ENCODE results near the gene SPOCK3.

Gene SPOCK3

DNA sequence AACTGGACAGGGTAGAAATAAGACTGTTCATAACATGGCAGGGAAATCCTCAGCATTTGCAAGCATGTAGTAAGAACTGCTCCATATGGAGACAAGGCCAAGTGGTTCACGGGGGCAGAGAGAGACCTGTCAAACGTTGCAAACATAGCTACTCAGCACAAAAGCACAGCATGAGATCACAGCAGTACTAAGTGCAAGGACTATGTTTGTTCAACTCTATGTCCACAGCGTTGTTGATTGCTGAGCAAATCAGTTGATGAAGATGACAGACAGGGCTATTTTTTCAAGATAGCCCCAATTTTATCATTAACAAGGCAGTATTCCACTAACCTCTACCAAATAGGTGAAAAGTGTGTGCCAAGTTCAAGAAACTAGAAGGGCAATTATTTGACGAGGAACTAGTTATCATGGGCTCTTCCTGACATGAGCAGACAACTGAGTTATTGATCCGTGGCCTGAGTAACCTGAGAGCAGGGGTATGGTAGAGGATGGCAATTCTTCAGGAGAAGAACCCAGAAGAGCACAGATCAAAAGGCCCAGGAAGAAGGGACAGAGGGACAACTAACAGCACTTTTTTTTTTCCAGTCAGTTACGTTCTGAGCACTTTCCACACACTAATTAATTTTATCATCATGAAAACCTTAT, 57.4 kb downstream of the SPOCK3 start:
- Histone ChIP-seq H3K27ac (ENCODE audit: low read length) (no peak overlapping the region), H3K4me1 (ENCODE audit: control insufficient read depth, insufficient read depth, low read length) (no peaks in the 10 kb centered on the region), H3K27me3 (ENCODE audit: control insufficient read depth, insufficient read depth, low read length) (no peaks in the 10 kb centered on the region), H3K36me3 (ENCODE audit: control insufficient read depth, insufficient read depth, low read length) (no peaks in the 10 kb centered on the region), H3K9me3 (ENCODE audit: control insufficient read depth, insufficient read depth, low read length) (no peaks in the 10 kb centered on the region), H3K4me3 (ENCODE audit: low read length) (no peak overlapping the region)
- DNase-seq (ENCODE audit: low read depth, low spot score), result no peak
- WGBS (ENCODE audit: insufficient coverage, insufficient read length), result no CpG with 5 or more reads among the region's 6 CpGs

DNA sequence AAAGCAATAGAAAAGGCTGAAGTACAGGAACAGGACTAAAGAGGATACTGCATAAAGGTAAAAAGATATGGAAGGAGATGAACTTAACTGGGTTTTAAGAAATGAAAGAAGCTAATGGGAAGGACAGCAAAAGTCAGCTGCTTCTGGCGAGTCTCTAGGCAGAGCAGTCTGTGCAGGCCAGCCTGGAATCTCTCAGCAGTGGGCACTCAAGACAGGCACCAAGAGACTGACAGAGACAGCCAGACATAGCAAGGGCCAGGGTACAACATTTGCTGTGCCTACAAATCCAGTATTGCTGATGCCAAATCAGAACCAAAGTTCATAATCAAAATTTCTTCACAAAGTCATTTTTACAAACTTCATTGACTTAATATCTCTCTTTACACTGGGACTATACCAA, 62.4 kb downstream of the SPOCK3 start:
- Histone ChIP-seq H3K4me3 (ENCODE audit: low read length) (no peak overlapping the region), H3K36me3 (ENCODE audit: control insufficient read depth, insufficient read depth, low read length) (no peaks in the 10 kb centered on the region), H3K27ac (ENCODE audit: low read length) (no peak overlapping the region), H3K27me3 (ENCODE audit: control insufficient read depth, insufficient read depth, low read length) (no peaks in the 10 kb centered on the region), H3K4me1 (ENCODE audit: control insufficient read depth, insufficient read depth, low read length) (0 out of 2 replicates have a peak, but pooled peaks cover 1% of the 10 kb centered on the region), H3K9me3 (ENCODE audit: control insufficient read depth, insufficient read depth, low read length) (no peaks in the 10 kb centered on the region)
- no peak for DNase-seq (ENCODE audit: low read depth, low spot score)
- no CpG with 5 or more reads among the region's 1 CpG for WGBS (ENCODE audit: insufficient coverage, insufficient read length)

- 0 out of 2 replicates have a peak, but pooled peaks cover 1% of the 10 kb centered on the region for H3K4me1 ChIP-seq (ENCODE audit: control insufficient read depth, insufficient read depth, low read length)
- H3K4me3 ChIP-seq (ENCODE audit: low read length), result no peak overlapping the region
- DNase-seq (ENCODE audit: low read depth, low spot score), result no peak
- no CpG with 5 or more reads among the region's 2 CpGs for WGBS (ENCODE audit: insufficient coverage, insufficient read length)
- H3K27ac ChIP-seq (ENCODE audit: low read length), result no peak overlapping the region
- H3K36me3 ChIP-seq (ENCODE audit: control insufficient read depth, insufficient read depth, low read length), result no peaks in the 10 kb centered on the region
- no peaks in the 10 kb centered on the region for H3K27me3 ChIP-seq (ENCODE audit: control insufficient read depth, insufficient read depth, low read length)
- H3K9me3 ChIP-seq (ENCODE audit: control insufficient read depth, insufficient read depth, low read length), result no peaks in the 10 kb centered on the region
These were observed 65.7 kb downstream of the SPOCK3 start for GRCh38 chr4:167168611-167169010.

- Histone ChIP-seq H3K4me1 (ENCODE audit: control insufficient read depth, insufficient read depth, low read length) (no peaks in the 10 kb centered on the region), H3K4me3 (ENCODE audit: low read length) (no peak overlapping the region), H3K27me3 (ENCODE audit: control insufficient read depth, insufficient read depth, low read length) (no peaks in the 10 kb centered on the region), H3K27ac (ENCODE audit: low read length) (no peak overlapping the region), H3K9me3 (ENCODE audit: control insufficient read depth, insufficient read depth, low read length) (no peaks in the 10 kb centered on the region), H3K36me3 (ENCODE audit: control insufficient read depth, insufficient read depth, low read length) (no peaks in the 10 kb centered on the region)
- no peak for DNase-seq (ENCODE audit: low read depth, low spot score)
- 100% methylated on average over 1 of the region's 4 CpGs for WGBS (ENCODE audit: insufficient coverage, insufficient read length)
These were observed 83.7 kb downstream of the SPOCK3 start for GRCh38 chr4:167150587-167150986.

GRCh38 chr4:167144605-167145004, 89.7 kb downstream of the SPOCK3 start:
- no peak overlapping the region for H3K4me3 ChIP-seq (ENCODE audit: low read length)
- WGBS (ENCODE audit: insufficient coverage, insufficient read length), result no CpG with 5 or more reads among the region's 1 CpG
- H3K4me1 ChIP-seq (ENCODE audit: control insufficient read depth, insufficient read depth, low read length), result no peaks in the 10 kb centered on the region
- no peaks in the 10 kb centered on the region for H3K9me3 ChIP-seq (ENCODE audit: control insufficient read depth, insufficient read depth, low read length)
- DNase-seq (ENCODE audit: low read depth, low spot score), result no peak
- no peaks in the 10 kb centered on the region for H3K27me3 ChIP-seq (ENCODE audit: control insufficient read depth, insufficient read depth, low read length)
- H3K27ac ChIP-seq (ENCODE audit: low read length), result no peak overlapping the region
- no peaks in the 10 kb centered on the region for H3K36me3 ChIP-seq (ENCODE audit: control insufficient read depth, insufficient read depth, low read length)

GRCh38 chr4:167143018-167143417, 91.3 kb downstream of the SPOCK3 start:
- Histone ChIP-seq H3K4me1 (ENCODE audit: control insufficient read depth, insufficient read depth, low read length) (no peaks in the 10 kb centered on the region), H3K36me3 (ENCODE audit: control insufficient read depth, insufficient read depth, low read length) (no peaks in the 10 kb centered on the region), H3K27ac (ENCODE audit: low read length) (no peak overlapping the region), H3K4me3 (ENCODE audit: low read length) (no peak overlapping the region), H3K27me3 (ENCODE audit: control insufficient read depth, insufficient read depth, low read length) (no peaks in the 10 kb centered on the region), H3K9me3 (ENCODE audit: control insufficient read depth, insufficient read depth, low read length) (no peaks in the 10 kb centered on the region)
- no CpG with 5 or more reads among the region's 2 CpGs for WGBS (ENCODE audit: insufficient coverage, insufficient read length)
- DNase-seq (ENCODE audit: low read depth, low spot score), result no peak

- DNase-seq (ENCODE audit: low read depth, low spot score), result no peak
- no peaks in the 10 kb centered on the region for H3K4me1 ChIP-seq (ENCODE audit: control insufficient read depth, insufficient read depth, low read length)
- H3K27me3 ChIP-seq (ENCODE audit: control insufficient read depth, insufficient read depth, low read length), result no peaks in the 10 kb centered on the region
- no peak overlapping the region for H3K27ac ChIP-seq (ENCODE audit: low read length)
- H3K9me3 ChIP-seq (ENCODE audit: control insufficient read depth, insufficient read depth, low read length), result no peaks in the 10 kb centered on the region
- WGBS (ENCODE audit: insufficient coverage, insufficient read length), result no CpG with 5 or more reads among the region's 2 CpGs
- H3K36me3 ChIP-seq (ENCODE audit: control insufficient read depth, insufficient read depth, low read length), result no peaks in the 10 kb centered on the region
- no peak overlapping the region for H3K4me3 ChIP-seq (ENCODE audit: low read length)
These were observed 98.0 kb downstream of the SPOCK3 start for GRCh38 chr4:167136270-167136669.

DNA sequence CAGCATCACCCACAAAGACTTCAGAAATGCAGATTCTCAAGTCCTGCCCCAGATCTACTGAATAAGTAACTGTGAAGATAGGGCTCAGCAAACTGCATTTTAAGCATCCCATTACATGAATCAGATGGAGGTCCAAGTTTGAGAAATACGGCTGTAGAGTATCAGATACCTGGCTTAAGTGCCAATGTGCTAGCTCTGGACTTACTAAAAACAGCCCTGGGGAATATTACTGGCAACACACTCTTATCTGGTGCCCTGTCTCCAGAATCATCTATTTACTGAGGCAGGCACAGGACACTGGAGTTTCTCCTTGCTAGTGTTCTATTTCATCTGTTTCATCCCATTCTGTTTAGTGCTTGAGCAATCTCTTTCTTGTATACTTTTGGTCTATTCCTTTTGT, 105.1 kb downstream of the SPOCK3 start:
- no peak for DNase-seq (ENCODE audit: low read depth, low spot score)
- Histone ChIP-seq H3K27ac (ENCODE audit: low read length) (no peak overlapping the region), H3K36me3 (ENCODE audit: control insufficient read depth, insufficient read depth, low read length) (no peaks in the 10 kb centered on the region), H3K27me3 (ENCODE audit: control insufficient read depth, insufficient read depth, low read length) (no peaks in the 10 kb centered on the region), H3K4me1 (ENCODE audit: control insufficient read depth, insufficient read depth, low read length) (no peaks in the 10 kb centered on the region), H3K4me3 (ENCODE audit: low read length) (no peak overlapping the region), H3K9me3 (ENCODE audit: control insufficient read depth, insufficient read depth, low read length) (no peaks in the 10 kb centered on the region)
- WGBS (ENCODE audit: insufficient coverage, insufficient read length), result no CpG with 5 or more reads among the region's 1 CpG

DNA sequence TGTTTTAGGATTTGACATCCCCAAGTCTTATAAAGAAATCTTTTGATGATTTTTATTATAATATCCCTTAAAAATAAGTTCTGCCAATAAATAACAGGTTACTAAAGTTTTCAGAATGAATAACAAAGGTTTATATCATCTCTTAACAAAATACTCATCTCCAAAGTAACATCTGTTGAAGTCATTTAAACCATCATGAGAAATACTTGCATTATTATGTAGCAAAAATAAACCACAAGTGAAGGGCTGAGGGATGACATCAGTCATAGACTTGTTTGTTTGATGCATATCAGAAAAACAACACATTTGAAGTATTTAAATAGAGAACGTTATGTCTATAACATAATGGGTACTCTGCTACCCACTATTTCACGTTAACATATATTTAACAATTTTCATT, 114.9 kb downstream of the SPOCK3 start:
- Histone ChIP-seq H3K27ac (ENCODE audit: low read length) (no peak overlapping the region), H3K9me3 (ENCODE audit: control insufficient read depth, insufficient read depth, low read length) (no peaks in the 10 kb centered on the region), H3K4me1 (ENCODE audit: control insufficient read depth, insufficient read depth, low read length) (no peaks in the 10 kb centered on the region), H3K4me3 (ENCODE audit: low read length) (no peak overlapping the region), H3K27me3 (ENCODE audit: control insufficient read depth, insufficient read depth, low read length) (no peaks in the 10 kb centered on the region), H3K36me3 (ENCODE audit: control insufficient read depth, insufficient read depth, low read length) (no peaks in the 10 kb centered on the region)
- WGBS (ENCODE audit: insufficient coverage, insufficient read length), result no CpG with 5 or more reads among the region's 2 CpGs
- no peak for DNase-seq (ENCODE audit: low read depth, low spot score)

GRCh38 chr4:167117273-167117672, 117.0 kb downstream of the SPOCK3 start:
- Histone ChIP-seq H3K27ac (ENCODE audit: low read length) (no peak overlapping the region), H3K36me3 (ENCODE audit: control insufficient read depth, insufficient read depth, low read length) (no peaks in the 10 kb centered on the region), H3K27me3 (ENCODE audit: control insufficient read depth, insufficient read depth, low read length) (no peaks in the 10 kb centered on the region), H3K9me3 (ENCODE audit: control insufficient read depth, insufficient read depth, low read length) (no peaks in the 10 kb centered on the region), H3K4me3 (ENCODE audit: low read length) (no peak overlapping the region), H3K4me1 (ENCODE audit: control insufficient read depth, insufficient read depth, low read length) (no peaks in the 10 kb centered on the region)
- WGBS (ENCODE audit: insufficient coverage, insufficient read length), result no CpG with 5 or more reads among the region's 4 CpGs
- no peak for DNase-seq (ENCODE audit: low read depth, low spot score)

DNA sequence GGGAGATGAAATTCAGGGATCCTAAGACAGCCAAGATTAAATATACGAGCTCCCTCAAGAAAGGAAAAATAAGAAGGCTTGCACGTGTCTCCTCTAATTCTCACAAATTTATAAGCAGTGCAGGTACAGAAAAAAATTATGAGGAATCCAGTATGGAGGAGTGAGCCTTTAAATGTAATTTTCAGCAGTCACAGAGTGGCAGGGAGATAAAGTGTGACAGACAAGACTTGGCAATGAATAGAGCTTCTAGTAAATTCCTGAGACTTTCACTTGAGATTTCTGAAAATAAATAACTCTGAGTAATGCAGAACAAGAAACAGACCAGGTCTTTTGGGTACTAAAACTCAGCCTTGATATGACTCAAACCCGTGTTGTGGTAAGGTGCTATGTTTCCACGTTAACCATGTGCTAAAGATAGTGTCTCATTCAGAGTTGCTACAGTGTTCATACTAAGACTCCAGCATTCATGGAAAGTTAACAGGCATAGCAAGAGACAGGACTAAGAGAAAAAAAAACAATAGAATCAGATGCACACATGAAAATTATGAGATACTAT, 119.8 kb downstream of the SPOCK3 start:
- no CpG with 5 or more reads among the region's 4 CpGs for WGBS (ENCODE audit: insufficient coverage, insufficient read length)
- H3K4me1 ChIP-seq (ENCODE audit: control insufficient read depth, insufficient read depth, low read length), result no peaks in the 10 kb centered on the region
- no peaks in the 10 kb centered on the region for H3K36me3 ChIP-seq (ENCODE audit: control insufficient read depth, insufficient read depth, low read length)
- no peak overlapping the region for H3K4me3 ChIP-seq (ENCODE audit: low read length)
- no peaks in the 10 kb centered on the region for H3K9me3 ChIP-seq (ENCODE audit: control insufficient read depth, insufficient read depth, low read length)
- H3K27me3 ChIP-seq (ENCODE audit: control insufficient read depth, insufficient read depth, low read length), result no peaks in the 10 kb centered on the region
- no peak for DNase-seq (ENCODE audit: low read depth, low spot score)
- H3K27ac ChIP-seq (ENCODE audit: low read length), result no peak overlapping the region

All from iPS DF 6.9 (cell line).